A549 (cell line): Measurements from ENCODE around the gene ARIH1. TPM values are rescaled to one million over a fixed set of nuclear protein-coding genes. Genes with fewer than 3 reads are reported as not detected.

Source experiments
- ATAC-seq, 2 experiments: fragments of 200-7000 bp in 1 of 2; fragments of >200 bp in 1 of 2; cut with Nextera tagmentation in 1 of 2; cut with Tn5 transposase in 1 of 2; 3 replicates each; pipeline versions ENCODE4 v1.8.0 to v1.9.1; 2018 to 2020; ENCODE audit warnings: mild to moderate bottlenecking in 1 of 2, moderate library complexity in 1 of 2
- CTCF ChIA-PET: fragments of 300-600 bp; sonication (Branson Sonifier 250); formaldehyde crosslinking; extraction: SDS; loops from one replicate; lab custom pipeline; 2021; ENCODE audit warnings: antibody characterized with exemption, inconsistent platforms; lab: Yijun Ruan, JAX
- POLR2A ChIA-PET: fragments of 350-600 bp; formaldehyde crosslinking; extraction: SDS; loops from one replicate; lab custom pipeline; 2021; ENCODE audit warnings: antibody characterized with exemption, inconsistent platforms; lab: Yijun Ruan, JAX
- DNase-seq, 2 experiments: peaks; one replicate each; pipeline versions ENCODE4 v3.0.0 to v3.0.0-alpha.2; 2011 to 2016; ENCODE audit warnings: low read depth in 1 of 2, low spot score in 1 of 2
- FAIRE-seq: peaks from 2 replicates; lab custom pipeline; 2011; peaks lifted over from hg19 to GRCh38; lab: Jason Lieb, UNC
- H3K27ac ChIP-seq, 2 experiments: fragments of >200 bp; sonication (Bioruptor Twin); formaldehyde crosslinking; 3 replicates each; pipeline ENCODE4 v1.5.1; 2016 to 2017
- H3K4me1 ChIP-seq: fragments of >200 bp; sonication (Bioruptor Twin); formaldehyde crosslinking; 3 replicates; pipeline ENCODE4 v1.6.1; 2016
- H3K4me2 ChIP-seq: fragments of >200 bp; sonication (Bioruptor Twin); formaldehyde crosslinking; 3 replicates; pipeline ENCODE4 v1.6.1; 2016
- H3K4me3 ChIP-seq: fragments of >200 bp; sonication (Bioruptor Twin); formaldehyde crosslinking; 3 replicates; pipeline ENCODE4 v1.5.1; 2016
- H3K9me3 ChIP-seq: fragments of >200 bp; sonication (Bioruptor Twin); formaldehyde crosslinking; 3 replicates; pipeline ENCODE4 v1.6.1; 2016
- BHLHE40 ChIP-seq: IDR thresholded peaks from 2 replicates; pipeline ENCODE4 v1.6.1; 2012; ENCODE audit warnings: low read depth, low read length, inconsistent platforms
- CBX2 ChIP-seq: fragments of 200-600 bp; sonication (generic); IDR thresholded peaks from 2 replicates; pipeline ENCODE4 v1.6.1; 2016; ENCODE audit warnings: low read depth, mild to moderate bottlenecking, borderline replicate concordance
- E2F6 ChIP-seq: IDR thresholded peaks from 2 replicates; pipeline ENCODE4 v1.6.1; 2012; ENCODE audit warnings: low read depth, borderline replicate concordance
- EHF ChIP-seq: fragments of 250-450 bp; sonication (Bioruptor Pico); IDR thresholded peaks from 2 replicates; pipeline ENCODE4 v1.5.0; 2020; ENCODE audit warnings: mild to moderate bottlenecking
- FOXS1 ChIP-seq: fragments of 250-450 bp; sonication (Bioruptor Pico); IDR thresholded peaks from 2 replicates; pipeline ENCODE4 v1.5.0; 2020; ENCODE audit warnings: mild to moderate bottlenecking, moderate library complexity
- GATA3 ChIP-seq: IDR thresholded peaks from 2 replicates; pipeline ENCODE4 v1.6.1; 2012; ENCODE audit warnings: borderline replicate concordance
- HDAC2 ChIP-seq: fragments of 200-600 bp; sonication (generic); IDR thresholded peaks from 2 replicates; pipeline ENCODE4 v1.6.1; 2016
- HEYL ChIP-seq: fragments of 250-450 bp; sonication (Bioruptor Pico); IDR thresholded peaks from 2 replicates; pipeline ENCODE4 v1.8.0; 2021; ENCODE audit warnings: mild to moderate bottlenecking, moderate library complexity
- HOXA7 ChIP-seq: fragments of 250-450 bp; sonication (Bioruptor Pico); IDR thresholded peaks from 2 replicates; pipeline ENCODE4 v1.5.0; 2020; ENCODE audit warnings: mild to moderate bottlenecking, moderate library complexity
- JUN ChIP-seq, 2 experiments: fragments of >200 bp; sonication (Bioruptor Twin); formaldehyde crosslinking; IDR thresholded peaks; 2 replicates in 1 of 2; 3 replicates in 1 of 2; pipeline ENCODE4 v1.6.1; 2016 to 2017
- MAZ ChIP-seq: fragments of 150-350 bp; IDR thresholded peaks from 2 replicates; pipeline ENCODE4 v1.6.1; 2014; ENCODE audit warnings: antibody characterized with exemption, low read depth, low read length, borderline replicate concordance
- NR3C1 ChIP-seq: fragments of >200 bp; sonication (Bioruptor Twin); formaldehyde crosslinking; IDR thresholded peaks from 3 replicates; pipeline ENCODE4 v1.6.1; 2017
- PHF8 ChIP-seq: fragments of 200-600 bp; sonication (generic); IDR thresholded peaks from 2 replicates; pipeline ENCODE4 v1.6.1; 2016; ENCODE audit warnings: low read depth, mild to moderate bottlenecking, antibody characterized with exemption, moderate library complexity, borderline replicate concordance
- RAD21 ChIP-seq, 2 experiments: fragments of >200 bp in 1 of 2; sonication (Bioruptor Twin) in 1 of 2; formaldehyde crosslinking in 1 of 2; IDR thresholded peaks in 1 of 2; conservative IDR thresholded peaks in 1 of 2; 2 replicates in 1 of 2; 3 replicates in 1 of 2; pipeline ENCODE4 v1.6.1; 2012 to 2018; ENCODE audit warnings: inconsistent platforms in 1 of 2
- RFX5 ChIP-seq: fragments of 450-650 bp; IDR thresholded peaks from 2 replicates; pipeline ENCODE4 v1.7.1; 2014; ENCODE audit warnings: antibody characterized with exemption, mild to moderate bottlenecking, moderate library complexity
- RNF2 ChIP-seq: fragments of 200-600 bp; sonication (generic); IDR thresholded peaks from 2 replicates; pipeline ENCODE4 v1.6.1; 2016; ENCODE audit warnings: low read depth, mild to moderate bottlenecking, antibody characterized with exemption, moderate library complexity, borderline replicate concordance
- SMC3 ChIP-seq: fragments of >200 bp; sonication (Bioruptor Twin); formaldehyde crosslinking; IDR thresholded peaks from 3 replicates; pipeline ENCODE4 v1.6.1; 2018; ENCODE audit warnings: inconsistent platforms
- SREBF2 ChIP-seq: fragments of 450-650 bp; IDR thresholded peaks from 2 replicates; pipeline ENCODE4 v1.6.1; 2014; ENCODE audit warnings: mild to moderate bottlenecking, moderate library complexity
- ZFP36 ChIP-seq: fragments of 450-650 bp; IDR thresholded peaks from 2 replicates; pipeline ENCODE4 v1.6.1; 2014; ENCODE audit warnings: borderline replicate concordance; ENCODE audit not compliant: partially characterized antibody
- ZSCAN20 ChIP-seq: fragments of 250-450 bp; sonication (Bioruptor Pico); IDR thresholded peaks from 2 replicates; pipeline ENCODE4 v1.8.0; 2022; ENCODE audit warnings: mild to moderate bottlenecking, moderate library complexity
- WGBS: methylation state at CpG from one replicate; pipeline ENCODE4 v1.1.6; 2017; ENCODE audit errors: missing lambda C conversion rate; 5-methylcytosine and 5-hydroxymethylcytosine counted together
- polyA plus RNA-seq, 4 experiments: library from polyadenylated mRNA; depleted of rRNA in 3 of 4; stranded (reverse); fragments of >200 nt; fragmentation: RNase III in 1 of 4; extraction: RNeasy Plus Mini Kit Qiagen cat#74134 plus additional on column Dnase treatment in 1 of 4; gene quantifications; 2 replicates in 3 of 4; 3 replicates in 1 of 4; pipeline ENCODE4 v1.2.3, GENCODE V29; 2011 to 2017
- TF ChIP-seq, protein P1 (sequence below): IDR thresholded peaks from 2 replicates; pipeline ENCODE4 v1.6.1; 2012
- TF ChIP-seq, protein P2 (sequence below): fragments of 200-600 bp; sonication (generic); IDR thresholded peaks from 2 replicates; pipeline ENCODE4 v1.6.1; 2016; ENCODE audit warnings: antibody characterized with exemption, mild to moderate bottlenecking, moderate library complexity

The ARIH1 gene
- polyA plus RNA-seq, 2 of the 4 experiments (the other 2 are of a cell fraction), result 92.6 to 127 TPM

DNA sequence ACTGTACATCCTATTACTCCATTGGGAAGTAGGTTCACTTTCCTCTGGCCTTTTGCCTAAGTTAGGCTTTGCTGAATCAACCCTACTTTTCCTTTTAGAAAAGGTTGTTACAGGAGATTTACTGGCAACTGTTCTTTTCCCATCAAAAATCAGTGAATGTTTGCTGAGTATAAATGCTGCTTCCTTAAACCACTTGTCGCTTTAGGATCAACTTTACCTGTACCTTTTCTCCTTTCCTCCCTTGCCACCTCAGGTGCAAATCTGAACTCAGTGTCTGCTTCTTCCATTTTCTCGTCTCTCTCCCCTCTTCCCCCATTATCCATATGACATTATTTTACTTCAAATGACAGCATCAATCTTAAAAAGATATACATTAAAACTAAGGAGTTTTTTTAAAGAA lies 110.9 kb downstream of the ARIH1 start:
- WGBS, result 89% methylated on average over 2 of the region's 2 CpGs
- ATAC-seq (no peak), DNase-seq (no peak), FAIRE-seq (no peak)
- Histone ChIP-seq H3K4me1 (no peaks in the 10 kb centered on the region), H3K4me3 (no peak overlapping the region), H3K9me3 (no peaks in the 10 kb centered on the region), H3K27ac (no peak overlapping the region), H3K4me2 (no peak overlapping the region)
- ChIA-PET POLR2A (interaction anchor here (1.0 kb wide), 1 partner anchor 112 kb away, joined by 3 read pairs; no protein-coding TSS in a partner anchor), CTCF (interaction anchor here (0.6 to 1.7 kb wide), 6 partner anchors 13 to 272 kb away, joined by 3 to 6 read pairs (median 4); no protein-coding TSS in a partner anchor)
- no peak for TF ChIP-seq HDAC2
- TF ChIP-seq, protein P1, sequence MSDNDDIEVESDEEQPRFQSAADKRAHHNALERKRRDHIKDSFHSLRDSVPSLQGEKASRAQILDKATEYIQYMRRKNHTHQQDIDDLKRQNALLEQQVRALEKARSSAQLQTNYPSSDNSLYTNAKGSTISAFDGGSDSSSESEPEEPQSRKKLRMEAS, result no peak
- no peak for TF ChIP-seq GATA3
- TF ChIP-seq MAZ, result no peak
- no peak for TF ChIP-seq PHF8
- TF ChIP-seq SMC3, result no peak
- no peak for TF ChIP-seq SREBF2
- no peak for TF ChIP-seq EHF (CRISPR knock-in tag)
- TF ChIP-seq NR3C1, result no peak
- no peak for TF ChIP-seq HEYL
- no peak for TF ChIP-seq ZSCAN20 (CRISPR knock-in tag)
- TF ChIP-seq RNF2, result no peak
- no peak for TF ChIP-seq RFX5

DNA sequence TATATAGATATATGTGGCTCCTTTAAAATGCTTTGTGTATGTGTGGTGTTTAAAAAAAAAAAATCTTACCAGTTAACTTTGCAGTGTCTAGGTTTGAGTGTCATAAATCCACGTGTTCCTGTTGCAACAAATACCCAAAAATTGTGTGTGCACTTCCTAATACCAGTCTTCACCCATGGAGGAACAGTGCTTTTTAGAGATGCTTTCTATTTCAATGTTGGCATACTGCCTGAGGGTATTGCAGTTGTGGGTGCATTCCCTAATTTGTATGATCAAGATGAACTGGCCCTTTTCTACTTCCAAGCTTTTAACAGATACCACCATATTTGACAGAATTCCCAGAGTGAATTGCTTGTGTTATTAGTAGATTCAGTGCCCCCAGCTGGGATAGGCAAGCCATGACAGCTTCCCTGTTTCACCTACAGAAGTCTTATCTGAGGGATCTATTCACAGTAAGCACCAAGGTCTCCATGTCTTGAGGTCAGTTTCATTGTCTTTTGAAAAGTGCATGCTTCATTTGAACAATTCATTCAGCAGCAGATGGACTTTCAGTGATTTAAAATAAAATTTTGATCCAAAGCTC lies 111.4 kb downstream of the ARIH1 start:
- ChIA-PET POLR2A (interaction anchor here (1.0 kb wide), 1 partner anchor 112 kb away, joined by 3 read pairs; no protein-coding TSS in a partner anchor), CTCF (interaction anchor here (0.9 to 1.9 kb wide), 5 partner anchors 12 to 272 kb away, joined by 3 to 9 read pairs (median 4); no protein-coding TSS in a partner anchor)
- FAIRE-seq (no peak), ATAC-seq (peak; percentile 57 to 71; a peak in 3 of 6 replicates)
- no peaks in the 10 kb centered on the region for H3K4me1 ChIP-seq
- no peak overlapping the region for H3K4me3 ChIP-seq
- no peaks in the 10 kb centered on the region for H3K9me3 ChIP-seq
- no peak overlapping the region for H3K4me2 ChIP-seq
- TF ChIP-seq E2F6, result no peak
- TF ChIP-seq SMC3, result 0 out of 3 replicates have a peak, but pooled peaks have one; percentile 15
- TF ChIP-seq RAD21 (conservative IDR thresholded peaks at IDR 0.05 in 1 of 2, IDR thresholded peaks at IDR 0.05 in 1 of 2), result peak in 1 of 2 experiments; percentile 52; a peak in 3 of 5 replicates
- TF ChIP-seq, all 56 proteins: peak for 2
- peak in 1 of 2 experiments; percentile 54 for DNase-seq
- WGBS, result 81% methylated on average over 1 of the region's 1 CpG
- H3K27ac ChIP-seq, result no peak overlapping the region

DNA sequence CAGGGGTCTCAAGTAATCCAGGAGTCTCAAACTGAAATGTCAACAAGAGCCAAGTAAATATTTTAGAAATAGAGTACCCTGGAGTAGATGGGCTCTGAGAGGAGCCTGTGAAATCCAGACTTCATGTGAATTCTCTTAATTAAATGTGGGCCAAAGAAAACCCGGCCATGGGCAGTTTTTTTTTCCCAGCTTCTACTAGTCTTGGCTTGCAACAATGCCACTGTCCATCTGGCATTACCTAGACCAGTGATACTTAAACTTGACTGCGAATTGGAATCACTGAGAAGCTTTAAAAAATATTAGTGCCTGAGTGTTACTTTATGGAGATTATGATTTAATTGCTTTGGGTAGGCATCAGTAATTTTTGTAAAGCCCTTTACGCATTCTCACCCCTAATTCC lies 114.0 kb downstream of the ARIH1 start:
- no peaks in the 10 kb centered on the region for H3K9me3 ChIP-seq
- ATAC-seq, result no peak
- CTCF ChIA-PET, result interaction anchor here (1.0 to 4.5 kb wide), 2 partner anchors 11 to 115 kb away, joined by 3 to 48 read pairs; no protein-coding TSS in a partner anchor
- POLR2A ChIA-PET, result no interaction called here
- no peak overlapping the region for H3K4me2 ChIP-seq
- FAIRE-seq, result no peak
- no peaks in the 10 kb centered on the region for H3K4me1 ChIP-seq
- no peak overlapping the region for H3K4me3 ChIP-seq
- no peak overlapping the region for H3K27ac ChIP-seq
- TF ChIP-seq, protein P2, sequence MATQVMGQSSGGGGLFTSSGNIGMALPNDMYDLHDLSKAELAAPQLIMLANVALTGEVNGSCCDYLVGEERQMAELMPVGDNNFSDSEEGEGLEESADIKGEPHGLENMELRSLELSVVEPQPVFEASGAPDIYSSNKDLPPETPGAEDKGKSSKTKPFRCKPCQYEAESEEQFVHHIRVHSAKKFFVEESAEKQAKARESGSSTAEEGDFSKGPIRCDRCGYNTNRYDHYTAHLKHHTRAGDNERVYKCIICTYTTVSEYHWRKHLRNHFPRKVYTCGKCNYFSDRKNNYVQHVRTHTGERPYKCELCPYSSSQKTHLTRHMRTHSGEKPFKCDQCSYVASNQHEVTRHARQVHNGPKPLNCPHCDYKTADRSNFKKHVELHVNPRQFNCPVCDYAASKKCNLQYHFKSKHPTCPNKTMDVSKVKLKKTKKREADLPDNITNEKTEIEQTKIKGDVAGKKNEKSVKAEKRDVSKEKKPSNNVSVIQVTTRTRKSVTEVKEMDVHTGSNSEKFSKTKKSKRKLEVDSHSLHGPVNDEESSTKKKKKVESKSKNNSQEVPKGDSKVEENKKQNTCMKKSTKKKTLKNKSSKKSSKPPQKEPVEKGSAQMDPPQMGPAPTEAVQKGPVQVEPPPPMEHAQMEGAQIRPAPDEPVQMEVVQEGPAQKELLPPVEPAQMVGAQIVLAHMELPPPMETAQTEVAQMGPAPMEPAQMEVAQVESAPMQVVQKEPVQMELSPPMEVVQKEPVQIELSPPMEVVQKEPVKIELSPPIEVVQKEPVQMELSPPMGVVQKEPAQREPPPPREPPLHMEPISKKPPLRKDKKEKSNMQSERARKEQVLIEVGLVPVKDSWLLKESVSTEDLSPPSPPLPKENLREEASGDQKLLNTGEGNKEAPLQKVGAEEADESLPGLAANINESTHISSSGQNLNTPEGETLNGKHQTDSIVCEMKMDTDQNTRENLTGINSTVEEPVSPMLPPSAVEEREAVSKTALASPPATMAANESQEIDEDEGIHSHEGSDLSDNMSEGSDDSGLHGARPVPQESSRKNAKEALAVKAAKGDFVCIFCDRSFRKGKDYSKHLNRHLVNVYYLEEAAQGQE, result no peak
- no peak for TF ChIP-seq JUN (IDR thresholded peaks at IDR 0.05)
- TF ChIP-seq MAZ, result no peak
- no peak for TF ChIP-seq FOXS1
- TF ChIP-seq HEYL, result no peak
- no peak for TF ChIP-seq NR3C1
- no peak for TF ChIP-seq BHLHE40
- no peak for TF ChIP-seq HOXA7
- no peak for TF ChIP-seq ZFP36
- no peak for TF ChIP-seq CBX2
- 94% methylated on average over 3 of the region's 3 CpGs for WGBS
- DNase-seq, result no peak
